ENCODE data around the gene SLCO1B3. TPM values are rescaled to one million over a fixed set of nuclear protein-coding genes. Genes with fewer than 3 reads are reported as not detected.

SLCO1B3 gene
- total and polyA plus RNA-seq, 2 donors (not counting 3 experiments of a cell fraction or from before 2014, with no cell fraction given), result not detected

GRCh38 chr12:20832911-20833310 lies 22.4 kb downstream of the SLCO1B3 start:
- H3K27ac ChIP-seq (ENCODE audit: insufficient read depth, low read depth, low read length), result no peak overlapping the region
- no peaks in the 10 kb centered on the region for H4K20me1 ChIP-seq (replicated peaks; ENCODE audit: control insufficient read depth, extremely low read depth, insufficient read depth, low read length)
- no peaks in the 10 kb centered on the region for H3K79me2 ChIP-seq (ENCODE audit: control insufficient read depth, insufficient read depth, low read length)
- BruUV-seq (replicated peaks), result no TSS peak
- FAIRE-seq (no peak), DNase-seq (ENCODE audit: low read depth, low spot score) (no peak)
- dilution Hi-C loops (cut with MboI; ENCODE audit: extremely low pct_ligation_motif_present, low sequenced_read_pairs), result no loop called here
- H3K4me2 ChIP-seq (ENCODE audit: insufficient read depth, low read length), result no peak overlapping the region
- H3K9me3 ChIP-seq (replicated peaks; ENCODE audit: control insufficient read depth, insufficient read depth, low read length), result no peaks in the 10 kb centered on the region
- TF ChIP-seq GATA2 (IDR thresholded peaks at IDR 0.05; ENCODE audit: insufficient read depth, insufficient read length, low read depth, low read length) (no peak), MYC (IDR thresholded peaks at IDR 0.05; ENCODE audit: low read depth, low read length) (no peak), POLR2AphosphoS5 (IDR thresholded peaks at IDR 0.05; ENCODE audit: insufficient read depth, low read depth, low read length) (no peak)
- no peak overlapping the region for H3K9ac ChIP-seq (replicated peaks; ENCODE audit: extremely low read depth, insufficient read depth, low read length)
- no peaks in the 10 kb centered on the region for H3K36me3 ChIP-seq (ENCODE audit: control insufficient read depth in 2 of 2, extremely low read depth in 1 of 2, insufficient read depth in 2 of 2, low read length in 2 of 2)
- POLR2A ChIA-PET, result no interaction called here
- CTCF ChIA-PET, result no interaction called here
- no peaks in the 10 kb centered on the region for H3K4me1 ChIP-seq (ENCODE audit: control insufficient read depth, extremely low read depth, insufficient read depth, low read length)
- no peak overlapping the region for H2AFZ ChIP-seq (ENCODE audit: low read depth, low read length)
- intact Hi-C loops (cut with micrococcal nuclease), result no loop called here
- no peak overlapping the region for H3K4me3 ChIP-seq (replicated peaks in 1 of 3; ENCODE audit: insufficient read depth in 1 of 3, low read depth in 1 of 3, low read length in 3 of 3)
- no peaks in the 10 kb centered on the region for H3K9me1 ChIP-seq (replicated peaks; ENCODE audit: control insufficient read depth, extremely low read depth, insufficient read depth, low read length)
- no peaks in the 10 kb centered on the region for H3K27me3 ChIP-seq (ENCODE audit: control insufficient read depth in 2 of 2, insufficient read depth in 2 of 2, low read length in 2 of 2)

GRCh38 chr12:20852649-20853048 lies 42.1 kb downstream of the SLCO1B3 start:
- Histone ChIP-seq H3K27ac (ENCODE audit: insufficient read depth, low read depth, low read length) (no peak overlapping the region), H3K4me2 (ENCODE audit: insufficient read depth, low read length) (no peak overlapping the region), H3K9me1 (replicated peaks; ENCODE audit: control insufficient read depth, extremely low read depth, insufficient read depth, low read length) (no peaks in the 10 kb centered on the region), H3K79me2 (ENCODE audit: control insufficient read depth, insufficient read depth, low read length) (no peaks in the 10 kb centered on the region), H3K4me1 (ENCODE audit: control insufficient read depth, extremely low read depth, insufficient read depth, low read length) (no peaks in the 10 kb centered on the region), H3K36me3 (ENCODE audit: control insufficient read depth in 2 of 2, extremely low read depth in 1 of 2, insufficient read depth in 2 of 2, low read length in 2 of 2) (no peaks in the 10 kb centered on the region), H3K9ac (replicated peaks; ENCODE audit: extremely low read depth, insufficient read depth, low read length) (no peak overlapping the region), H2AFZ (ENCODE audit: low read depth, low read length) (no peak overlapping the region), H3K9me3 (replicated peaks; ENCODE audit: control insufficient read depth, insufficient read depth, low read length) (no peaks in the 10 kb centered on the region), H3K27me3 (ENCODE audit: control insufficient read depth in 2 of 2, insufficient read depth in 2 of 2, low read length in 2 of 2) (no peaks in the 10 kb centered on the region), H4K20me1 (replicated peaks; ENCODE audit: control insufficient read depth, extremely low read depth, insufficient read depth, low read length) (no peaks in the 10 kb centered on the region), H3K4me3 (replicated peaks in 1 of 3; ENCODE audit: insufficient read depth in 1 of 3, low read depth in 1 of 3, low read length in 3 of 3) (no peak overlapping the region)
- ChIA-PET POLR2A (no interaction called here), CTCF (no interaction called here)
- no TSS peak for BruUV-seq (replicated peaks)
- FAIRE-seq (no peak), DNase-seq (ENCODE audit: low read depth, low spot score) (no peak)
- dilution Hi-C loops (cut with MboI; ENCODE audit: extremely low pct_ligation_motif_present, low sequenced_read_pairs), result no loop called here
- TF ChIP-seq EZH2 (IDR thresholded peaks at IDR 0.05; ENCODE audit: borderline replicate concordance, low read depth, low read length, severe bottlenecking) (no peak), GATA2 (IDR thresholded peaks at IDR 0.05; ENCODE audit: insufficient read depth, insufficient read length, low read depth, low read length) (no peak)
- intact Hi-C loops (cut with micrococcal nuclease), result no loop called here

All from endothelial cell of umbilical vein (primary cell).